Transverse colon (tissue), 4 donors: Measurements from ENCODE around the gene SERGEF. TPM values are rescaled to one million over a fixed set of nuclear protein-coding genes. Genes with fewer than 3 reads are reported as not detected.

Source experiments
- DNase-seq: peaks from one replicate; pipeline ENCODE4 v3.0.0-alpha.2; 2019
- H3K27ac ChIP-seq, 4 donors: fragments of 200-600 bp; sonication (generic); 2 replicates each; pipeline ENCODE4 v1.5.1; 2016 to 2018; ENCODE audit warnings: inconsistent platforms in 4 of 4
- H3K27me3 ChIP-seq: fragments of 200-600 bp; sonication (generic); 2 replicates; pipeline ENCODE4 v1.5.1; 2017; ENCODE audit warnings: inconsistent platforms
- H3K36me3 ChIP-seq, 4 donors: fragments of 200-600 bp; sonication (generic); 2 replicates each; pipeline ENCODE4 v1.5.1; 2017 to 2019; ENCODE audit warnings: inconsistent platforms in 4 of 4
- H3K4me1 ChIP-seq, 4 donors: fragments of 200-600 bp; sonication (generic); 2 replicates each; pipeline ENCODE4 v1.5.1; 2017 to 2020; ENCODE audit warnings: inconsistent platforms in 4 of 4
- H3K4me3 ChIP-seq, 4 donors: fragments of 200-600 bp; sonication (generic); 1 replicate in 1 of 4; 2 replicates in 3 of 4; pipeline versions ENCODE4 v1.5.1 to v1.6.1; 2017 to 2019; ENCODE audit warnings: inconsistent platforms in 4 of 4
- H3K9me3 ChIP-seq, 2 donors: fragments of 200-600 bp; sonication (generic); 2 replicates each; pipeline ENCODE4 v1.5.1; 2017 to 2019; ENCODE audit warnings: inconsistent platforms in 2 of 2
- EP300 ChIP-seq: sonication (generic); formaldehyde crosslinking; IDR thresholded peaks from one replicate; pipeline ENCODE4 v1.6.1; 2017; ENCODE audit warnings: antibody characterized with exemption, low read depth
- POLR2A ChIP-seq: fragments of 450-650 bp; IDR thresholded peaks from one replicate; pipeline ENCODE4 v1.6.1; 2016; ENCODE audit warnings: antibody characterized with exemption, mild to moderate bottlenecking, moderate library complexity
- POLR2AphosphoS5 ChIP-seq, 3 donors: sonication (generic); formaldehyde crosslinking; IDR thresholded peaks; one replicate each; pipeline ENCODE4 v1.6.1; 2016; ENCODE audit warnings: antibody characterized with exemption in 3 of 3
- WGBS, 2 donors: methylation state at CpG; one replicate each; pipeline ENCODE4 v1.1.5; 2018; ENCODE audit warnings: low coverage in 1 of 2; 5-methylcytosine and 5-hydroxymethylcytosine counted together
- in situ Hi-C, 4 donors: fragments of 200-750 bp; cut with MboI; loops; one replicate each; pipeline versions ENCODE4 v1.15.0 to v1.15.1; 2017; ENCODE audit warnings: low sequenced_read_pairs in 3 of 4, low pct_ligation_motif_present in 1 of 4, low pct_unique_long_range_greater_than_20kb in 1 of 4
- intact Hi-C: fragments of 100-400 bp; cut with DNase I; formaldehyde crosslinking; loops from one replicate; pipeline ENCODE4 v1.15.1; 2023; ENCODE audit warnings: low total_unique reads
- total RNA-seq, 4 donors: library from RNA; depleted of rRNA; stranded (reverse); fragments of >200 nt; gene quantifications; one replicate each; pipeline ENCODE4 v1.1.0, GENCODE V29; 2016
- TF ChIP-seq, protein P1 (sequence below), 5 experiments: fragments of 200-600 bp in 3 of 5; fragments of 450-650 bp in 2 of 5; sonication (generic) in 3 of 5; IDR thresholded peaks; 1 replicate in 2 of 5; 2 replicates in 3 of 5; pipeline ENCODE4 v1.5.1; 2016 to 2017; ENCODE audit warnings: antibody characterized with exemption in 5 of 5, inconsistent platforms in 3 of 5, mild to moderate bottlenecking in 2 of 5, moderate library complexity in 1 of 5

Gene SERGEF
- total RNA-seq, 4 donors from 2014 or later, result 11.6 to 28.9 (median 19.1) TPM

DNA sequence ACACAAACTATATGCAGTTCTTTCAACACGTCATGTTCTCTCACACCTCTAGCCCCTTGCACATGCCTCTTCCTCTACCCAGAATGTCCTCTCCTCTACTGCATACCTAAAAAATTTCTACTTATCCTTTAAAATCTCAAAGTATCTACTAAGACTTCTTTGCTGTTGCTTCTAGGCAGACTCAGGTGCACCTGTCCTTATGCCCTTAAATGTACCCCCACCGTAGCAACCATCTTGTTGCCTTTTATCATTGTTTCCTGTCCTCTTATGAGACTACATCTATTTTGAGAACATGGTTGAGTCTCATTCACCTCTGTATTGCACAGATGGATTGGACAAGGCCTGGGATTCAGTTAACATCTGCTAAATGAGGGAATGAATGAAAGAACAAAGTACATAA is 134.1 kb downstream of the SERGEF start:
- in situ Hi-C loops (no loop called here), intact Hi-C loops (no loop called here)
- TF ChIP-seq, protein P1, sequence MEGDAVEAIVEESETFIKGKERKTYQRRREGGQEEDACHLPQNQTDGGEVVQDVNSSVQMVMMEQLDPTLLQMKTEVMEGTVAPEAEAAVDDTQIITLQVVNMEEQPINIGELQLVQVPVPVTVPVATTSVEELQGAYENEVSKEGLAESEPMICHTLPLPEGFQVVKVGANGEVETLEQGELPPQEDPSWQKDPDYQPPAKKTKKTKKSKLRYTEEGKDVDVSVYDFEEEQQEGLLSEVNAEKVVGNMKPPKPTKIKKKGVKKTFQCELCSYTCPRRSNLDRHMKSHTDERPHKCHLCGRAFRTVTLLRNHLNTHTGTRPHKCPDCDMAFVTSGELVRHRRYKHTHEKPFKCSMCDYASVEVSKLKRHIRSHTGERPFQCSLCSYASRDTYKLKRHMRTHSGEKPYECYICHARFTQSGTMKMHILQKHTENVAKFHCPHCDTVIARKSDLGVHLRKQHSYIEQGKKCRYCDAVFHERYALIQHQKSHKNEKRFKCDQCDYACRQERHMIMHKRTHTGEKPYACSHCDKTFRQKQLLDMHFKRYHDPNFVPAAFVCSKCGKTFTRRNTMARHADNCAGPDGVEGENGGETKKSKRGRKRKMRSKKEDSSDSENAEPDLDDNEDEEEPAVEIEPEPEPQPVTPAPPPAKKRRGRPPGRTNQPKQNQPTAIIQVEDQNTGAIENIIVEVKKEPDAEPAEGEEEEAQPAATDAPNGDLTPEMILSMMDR (IDR thresholded peaks at IDR 0.05), result no peak
- TF ChIP-seq POLR2A, result no peak
- TF ChIP-seq POLR2AphosphoS5 (IDR thresholded peaks at IDR 0.05), result no peak
- no peak for TF ChIP-seq EP300
- H3K9me3 ChIP-seq, result no peaks in the 10 kb centered on the region
- DNase-seq, result no peak
- no peak overlapping the region for H3K27ac ChIP-seq
- no peaks in the 10 kb centered on the region for H3K4me1 ChIP-seq
- H3K4me3 ChIP-seq, result no peak overlapping the region
- WGBS, 2 donors, result 93% methylated on average over 2 of the region's 2 CpGs
- H3K36me3 ChIP-seq, result no peaks in the 10 kb centered on the region
- no peaks in the 10 kb centered on the region for H3K27me3 ChIP-seq

DNA sequence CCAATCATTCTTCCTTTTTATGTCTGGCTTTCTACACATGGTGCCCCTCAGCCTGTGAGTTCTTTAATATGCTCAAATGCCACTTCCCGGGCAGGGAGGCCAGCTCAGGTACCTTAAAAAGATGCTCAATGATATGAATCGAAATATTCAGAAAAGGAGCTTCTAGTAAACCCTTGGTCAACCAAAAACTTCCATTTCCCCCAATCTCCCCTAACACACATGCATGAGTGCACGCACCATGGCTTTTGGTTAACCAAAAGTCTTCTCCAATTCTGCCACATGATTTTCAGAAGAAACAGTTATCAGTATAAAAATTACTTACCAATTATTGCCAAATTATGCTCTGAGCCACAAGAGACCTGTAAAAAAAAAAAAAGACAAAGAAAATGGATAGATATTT is 135.0 kb downstream of the SERGEF start:
- DNase-seq, result no peak
- no peak overlapping the region for H3K4me3 ChIP-seq
- H3K9me3 ChIP-seq, result no peaks in the 10 kb centered on the region
- 89 to 100% methylated on average over 2 to 3 of the region's 3 CpGs for WGBS, 2 donors
- intact Hi-C loops, result no loop called here
- TF ChIP-seq POLR2A (no peak), POLR2AphosphoS5 (IDR thresholded peaks at IDR 0.05) (no peak), EP300 (no peak)
- TF ChIP-seq, protein P1 (IDR thresholded peaks at IDR 0.05), result no peak
- in situ Hi-C loops, result no loop called here
- H3K27ac ChIP-seq, result no peak overlapping the region
- no peaks in the 10 kb centered on the region for H3K27me3 ChIP-seq
- no peaks in the 10 kb centered on the region for H3K4me1 ChIP-seq
- no peaks in the 10 kb centered on the region for H3K36me3 ChIP-seq

DNA sequence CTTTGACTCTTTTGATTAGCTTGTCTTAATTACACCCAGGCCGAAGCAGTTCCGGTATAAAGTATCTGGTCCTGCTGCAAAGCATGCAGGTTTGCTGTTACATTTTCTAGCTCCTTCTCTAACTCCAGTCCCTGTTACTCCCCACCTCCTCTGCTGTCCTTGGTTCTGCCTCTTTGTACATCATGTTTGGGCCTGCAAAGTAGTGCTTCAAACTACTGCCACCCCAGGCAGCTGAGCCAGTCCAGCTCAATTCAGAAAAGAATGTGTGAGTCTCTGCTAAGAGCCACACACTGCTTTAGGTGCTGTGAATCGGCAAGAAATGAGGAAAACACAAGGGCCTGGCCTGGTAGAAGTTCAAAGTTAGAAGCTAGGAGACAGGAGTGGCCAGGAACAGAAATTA is 136.0 kb downstream of the SERGEF start:
- in situ Hi-C loops, result no loop called here
- TF ChIP-seq POLR2AphosphoS5 (IDR thresholded peaks at IDR 0.05) (no peak), EP300 (no peak), POLR2A (no peak)
- TF ChIP-seq, protein P1 (IDR thresholded peaks at IDR 0.05), result no peak
- Histone ChIP-seq H3K27ac (no peak overlapping the region), H3K9me3 (no peaks in the 10 kb centered on the region), H3K4me1 (no peaks in the 10 kb centered on the region), H3K36me3 (no peaks in the 10 kb centered on the region), H3K4me3 (no peak overlapping the region), H3K27me3 (no peaks in the 10 kb centered on the region)
- intact Hi-C loops, result no loop called here
- WGBS, 2 donors, result 95 to 100% methylated on average over 3 of the region's 3 CpGs
- DNase-seq, result no peak

DNA sequence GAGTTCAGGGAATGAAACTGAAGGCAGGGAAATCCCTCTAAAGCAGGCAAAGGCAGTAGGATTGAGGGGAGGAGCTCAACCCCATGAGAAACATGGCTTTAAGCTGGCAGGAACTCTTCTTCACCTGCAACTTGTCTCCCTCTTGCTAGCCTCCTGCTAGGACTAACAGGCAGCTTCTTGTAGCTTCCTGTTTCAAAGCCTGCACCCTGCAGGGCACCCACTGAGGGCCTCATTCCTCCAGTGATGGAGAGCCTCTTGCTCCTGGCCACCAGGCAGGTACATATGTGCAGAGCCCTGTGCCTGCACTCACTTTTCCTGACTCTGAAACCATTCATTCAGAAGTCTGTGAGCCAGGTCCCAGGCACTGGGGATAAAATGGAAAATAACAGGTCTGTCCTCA is 137.0 kb downstream of the SERGEF start:
- H3K9me3 ChIP-seq, result no peaks in the 10 kb centered on the region
- in situ Hi-C loops (no loop called here), intact Hi-C loops (no loop called here)
- no peaks in the 10 kb centered on the region for H3K36me3 ChIP-seq
- TF ChIP-seq EP300 (no peak), POLR2AphosphoS5 (IDR thresholded peaks at IDR 0.05) (no peak), POLR2A (no peak)
- TF ChIP-seq, protein P1 (IDR thresholded peaks at IDR 0.05), result no peak
- H3K4me1 ChIP-seq, result no peaks in the 10 kb centered on the region
- no peaks in the 10 kb centered on the region for H3K27me3 ChIP-seq
- no peak for DNase-seq
- no peak overlapping the region for H3K27ac ChIP-seq
- H3K4me3 ChIP-seq, result no peak overlapping the region
